ENCODE results near the gene SIPA1L3.

Gene SIPA1L3

GRCh38 chr19:38245826-38246498 lies 339.0 kb downstream of the SIPA1L3 start:
- DNase-seq (ENCODE audit: low read depth): no peak

DNA sequence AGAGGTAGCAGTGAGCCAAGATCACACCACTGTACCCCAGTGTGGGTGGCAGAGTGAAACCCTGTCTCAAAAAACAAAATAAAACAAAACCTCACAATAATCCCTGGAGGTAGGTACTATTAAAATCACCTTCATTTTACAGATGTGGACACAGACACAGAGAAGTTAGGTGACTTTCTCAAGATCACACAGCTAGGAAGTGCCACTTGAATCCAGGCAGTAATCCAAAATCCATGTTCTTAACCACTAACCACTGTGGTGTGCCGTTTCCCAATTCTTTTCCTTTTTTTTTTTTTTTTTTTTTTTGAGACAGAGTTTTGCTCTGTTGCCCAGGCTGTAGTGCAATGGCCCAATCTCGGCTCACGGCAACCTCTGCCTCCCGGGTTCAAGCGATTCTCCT lies 340.1 kb downstream of the SIPA1L3 start:
- DNase-seq (ENCODE audit: low read depth): no peak

- DNase-seq (ENCODE audit: low read depth): no peak
Measured at GRCh38 chr19:38247734-38248268, 340.8 kb downstream of the SIPA1L3 start.

DNA sequence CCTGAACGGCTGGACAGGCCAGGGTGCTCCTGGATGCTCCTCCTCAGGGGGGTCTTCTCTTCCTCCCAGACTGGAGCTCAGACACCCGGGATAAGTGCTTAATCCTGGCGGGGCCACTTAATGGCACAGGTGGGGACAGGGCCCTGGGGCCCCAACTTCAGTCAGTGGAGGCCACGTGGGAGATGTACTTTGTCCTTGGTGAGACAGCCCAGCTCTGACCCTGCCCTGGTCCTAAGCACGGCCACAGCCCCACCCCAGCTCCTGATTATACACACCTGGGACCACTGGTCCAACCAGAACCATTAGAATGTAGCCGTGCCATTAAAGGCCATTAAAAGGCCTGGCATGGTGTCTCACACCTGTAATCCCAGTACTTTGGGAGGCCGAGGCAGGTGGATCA lies 341.4 kb downstream of the SIPA1L3 start:
- DNase-seq (ENCODE audit: low read depth): no peak

GRCh38 chr19:38250428-38250820 lies 343.4 kb downstream of the SIPA1L3 start:
- DNase-seq (ENCODE audit: low read depth): no peak

DNA sequence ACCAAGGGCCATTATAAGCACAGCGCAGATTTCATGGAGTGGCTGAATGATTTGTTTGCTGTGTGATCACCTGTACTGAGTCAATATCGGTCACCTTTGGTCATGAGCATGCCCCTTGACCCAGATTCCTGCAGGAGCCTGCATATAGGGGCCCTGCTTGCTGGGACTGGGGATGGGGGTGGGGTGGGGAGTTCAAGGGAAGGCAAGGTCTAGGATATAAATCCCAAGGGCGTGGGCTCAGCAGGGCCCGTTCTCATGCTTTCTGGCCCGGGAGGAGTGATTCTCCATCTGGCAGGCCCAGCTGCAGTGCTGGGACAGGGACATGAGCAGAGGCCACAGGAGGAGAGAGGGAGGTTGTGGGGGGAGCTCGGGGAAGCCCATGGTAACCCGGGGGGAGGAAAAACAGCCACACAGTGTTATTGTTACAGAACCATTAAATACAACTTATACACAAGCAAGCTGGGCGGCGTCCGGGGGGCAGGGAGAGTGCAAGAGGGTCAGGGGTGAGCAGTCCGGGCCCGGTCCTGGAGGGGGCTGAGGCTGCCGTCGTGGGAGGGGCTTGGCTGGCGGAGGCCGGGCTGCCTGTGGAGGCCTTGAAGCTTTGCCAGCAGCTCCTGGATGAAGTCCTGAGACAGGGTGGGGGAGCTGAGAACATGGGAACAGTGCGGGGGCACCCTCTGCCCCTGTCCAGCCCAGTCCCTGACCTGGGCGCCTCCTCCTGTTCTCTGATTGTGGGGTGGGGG lies 344.0 kb downstream of the SIPA1L3 start:
- no peak for DNase-seq (ENCODE audit: low read depth)

GRCh38 chr19:38251564-38252051 lies 344.6 kb downstream of the SIPA1L3 start:
- no peak for DNase-seq (ENCODE audit: low read depth)

DNA sequence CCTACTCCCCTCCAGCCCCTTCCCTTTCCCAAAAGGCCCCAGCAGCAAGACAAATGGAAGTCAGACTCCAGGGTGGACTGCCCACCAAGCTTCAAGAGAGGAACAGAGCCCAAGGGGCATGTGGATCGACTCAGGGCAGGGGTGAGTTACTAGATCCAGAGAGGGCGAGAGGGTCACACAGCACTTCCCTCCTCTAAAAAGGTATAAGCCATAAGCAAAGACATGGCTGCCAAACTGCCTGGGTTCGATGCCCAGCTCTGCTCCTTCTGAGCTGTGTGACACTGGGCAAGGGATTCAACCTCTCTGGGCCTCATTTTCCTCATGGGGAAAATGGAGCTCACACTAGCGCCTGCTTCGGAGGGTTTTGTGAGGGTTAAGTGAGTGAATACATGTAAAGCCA lies 345.4 kb downstream of the SIPA1L3 start:
- no peak for DNase-seq (ENCODE audit: low read depth)

DNA sequence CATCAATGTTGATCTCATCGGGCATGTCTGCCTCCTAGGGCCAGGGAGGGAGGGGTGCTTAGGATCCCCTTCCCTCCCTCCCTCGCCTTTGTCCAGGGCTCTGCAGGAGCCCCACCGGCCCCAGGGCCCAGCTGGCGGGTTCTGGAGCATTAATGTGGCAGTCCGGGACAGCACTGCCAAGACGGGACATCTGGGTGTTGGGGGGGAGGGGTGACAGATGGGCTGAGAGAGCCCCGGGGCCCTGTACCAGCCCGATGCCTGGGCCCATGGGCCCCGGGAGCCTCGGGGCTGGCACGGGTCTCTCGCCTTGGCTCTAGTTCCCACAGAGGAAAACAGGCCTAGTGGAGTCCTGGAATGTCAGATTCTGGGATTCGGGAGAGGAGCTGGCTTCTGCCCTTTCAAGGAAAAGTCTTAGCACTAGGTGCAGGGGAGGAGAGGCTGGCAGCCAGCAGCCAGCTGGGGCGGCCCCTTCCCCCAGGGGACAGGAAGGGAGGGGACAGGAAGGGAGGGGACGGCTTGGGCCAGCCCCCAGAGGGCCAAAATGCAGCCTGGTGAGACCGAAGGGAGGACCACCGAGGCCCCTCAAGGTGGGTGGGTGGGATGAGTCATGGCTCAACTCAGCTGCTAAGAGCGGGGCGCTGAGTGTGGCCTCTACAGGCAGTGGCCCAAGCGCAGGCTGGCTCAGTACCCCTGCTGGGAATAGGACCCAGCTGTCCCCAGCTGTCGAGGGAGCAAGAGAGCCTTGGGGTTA lies 346.1 kb downstream of the SIPA1L3 start:
- DNase-seq (ENCODE audit: low read depth): no peak

GRCh38 chr19:38253788-38254187 lies 346.8 kb downstream of the SIPA1L3 start:
- DNase-seq (ENCODE audit: low read depth): no peak

- no peak for DNase-seq (ENCODE audit: low read depth)
Measured at GRCh38 chr19:38255383-38256014, 348.5 kb downstream of the SIPA1L3 start.

Measured in activated T-helper 9 cell treated with anti-CD3 and anti-CD28 coated beads, Interleukin-2, amount 50 U/mL, for 16 hours (primary cell).